Cardiac muscle cell (in vitro differentiated cells and primary cell): ENCODE measurements around the gene ZFR2. TPM values are rescaled to one million over a fixed set of nuclear protein-coding genes. Genes with fewer than 3 reads are reported as not detected.

Experiments used
- DNase-seq, 2 donors: peaks; one replicate each; pipeline versions ENCODE4 v3.0.0 to v3.0.0-alpha.2; 2010 to 2017; ENCODE audit warnings: low read depth in 1 of 2, low spot score in 1 of 2
- H3K27ac ChIP-seq: fragments of 200-600 bp; sonication (generic); 2 replicates; pipeline ENCODE4 v1.5.1; 2016
- H3K27me3 ChIP-seq: fragments of 200-600 bp; sonication (generic); 2 replicates; pipeline ENCODE4 v1.6.0; 2016; ENCODE audit warnings: control low read depth
- H3K36me3 ChIP-seq: fragments of 200-600 bp; sonication (generic); 2 replicates; pipeline ENCODE4 v1.5.1; 2016; ENCODE audit warnings: control low read depth
- H3K4me1 ChIP-seq: fragments of 200-600 bp; sonication (generic); 2 replicates; pipeline ENCODE4 v1.8.1; 2017; ENCODE audit warnings: low read depth, mild to moderate bottlenecking, mixed run types
- H3K4me3 ChIP-seq: fragments of 200-600 bp; sonication (generic); 2 replicates; pipeline ENCODE4 v1.5.1; 2016; ENCODE audit warnings: mild to moderate bottlenecking
- H3K9me3 ChIP-seq: fragments of 200-600 bp; sonication (generic); 2 replicates; pipeline ENCODE4 v1.5.1; 2017; ENCODE audit warnings: low read depth, mild to moderate bottlenecking, control low read depth
- polyA plus RNA-seq: library from polyadenylated mRNA; unstranded; fragments of >200 nt; fragmentation: Nextera tagmentation; extraction: Ambion mirVana; gene quantifications from 2 replicates; pipeline ENCODE4 v1.2.1, GENCODE V29; 2016
- total RNA-seq: library from RNA; depleted of rRNA; stranded (reverse); fragments of >200 nt; gene quantifications from 2 replicates; pipeline ENCODE4 v1.2.3, GENCODE V29; 2016
- TF ChIP-seq, protein P1 (sequence below): IDR thresholded peaks from 2 replicates; pipeline ENCODE4 v1.5.1; 2012; ENCODE audit warnings: low read depth, mild to moderate bottlenecking, low read length

Gene ZFR2
- total and polyA plus RNA-seq, 2 experiments from 2014 or later, result 18.8 to 44.7 TPM

DNA sequence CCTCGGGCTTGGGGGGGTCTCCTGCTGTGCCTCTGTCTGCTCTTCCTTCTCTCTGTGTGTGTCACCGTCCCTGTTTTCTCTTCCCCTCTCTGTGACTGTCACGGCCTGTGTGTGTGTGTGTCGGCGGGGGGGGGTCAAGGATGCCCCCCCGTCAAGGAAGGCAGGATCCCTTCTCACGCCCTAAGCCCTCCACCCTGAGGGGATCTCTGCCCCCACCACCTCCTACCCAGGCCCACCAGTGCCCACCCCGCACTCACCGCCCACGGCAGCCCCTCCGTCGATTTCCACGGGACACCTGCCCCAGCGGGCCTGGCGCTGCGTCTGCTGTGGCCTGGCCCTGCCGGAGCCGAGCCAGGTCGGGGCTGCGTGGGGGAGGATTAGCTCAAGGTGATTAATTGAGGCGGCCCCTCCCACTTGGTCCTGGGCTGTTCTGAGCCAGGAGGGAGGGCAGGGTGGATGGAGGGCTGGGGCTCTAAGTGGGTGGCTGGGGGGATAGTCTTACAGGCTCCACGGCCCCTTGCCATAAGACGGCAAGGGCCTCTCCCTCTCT lies 96.9 kb downstream of the ZFR2 start, which contains the start of gene RAX2:
RAX2 (minus strand) TSS at position 323 of the 550 bp plus-strand sequence. CDS start 486 bp downstream, outside the sequence.
- no peak for DNase-seq
- no peaks in the 10 kb centered on the region for H3K27me3 ChIP-seq
- no peak within 1 kb of the TSS for H3K4me3 ChIP-seq
- no peaks in the 10 kb centered on the region for H3K4me1 ChIP-seq
- TF ChIP-seq, protein P1, sequence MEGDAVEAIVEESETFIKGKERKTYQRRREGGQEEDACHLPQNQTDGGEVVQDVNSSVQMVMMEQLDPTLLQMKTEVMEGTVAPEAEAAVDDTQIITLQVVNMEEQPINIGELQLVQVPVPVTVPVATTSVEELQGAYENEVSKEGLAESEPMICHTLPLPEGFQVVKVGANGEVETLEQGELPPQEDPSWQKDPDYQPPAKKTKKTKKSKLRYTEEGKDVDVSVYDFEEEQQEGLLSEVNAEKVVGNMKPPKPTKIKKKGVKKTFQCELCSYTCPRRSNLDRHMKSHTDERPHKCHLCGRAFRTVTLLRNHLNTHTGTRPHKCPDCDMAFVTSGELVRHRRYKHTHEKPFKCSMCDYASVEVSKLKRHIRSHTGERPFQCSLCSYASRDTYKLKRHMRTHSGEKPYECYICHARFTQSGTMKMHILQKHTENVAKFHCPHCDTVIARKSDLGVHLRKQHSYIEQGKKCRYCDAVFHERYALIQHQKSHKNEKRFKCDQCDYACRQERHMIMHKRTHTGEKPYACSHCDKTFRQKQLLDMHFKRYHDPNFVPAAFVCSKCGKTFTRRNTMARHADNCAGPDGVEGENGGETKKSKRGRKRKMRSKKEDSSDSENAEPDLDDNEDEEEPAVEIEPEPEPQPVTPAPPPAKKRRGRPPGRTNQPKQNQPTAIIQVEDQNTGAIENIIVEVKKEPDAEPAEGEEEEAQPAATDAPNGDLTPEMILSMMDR, result no peak
- no peaks in the 10 kb centered on the region for H3K9me3 ChIP-seq
- no peaks in the 10 kb centered on the region for H3K36me3 ChIP-seq
- no peak within 1 kb of the TSS for H3K27ac ChIP-seq

DNA sequence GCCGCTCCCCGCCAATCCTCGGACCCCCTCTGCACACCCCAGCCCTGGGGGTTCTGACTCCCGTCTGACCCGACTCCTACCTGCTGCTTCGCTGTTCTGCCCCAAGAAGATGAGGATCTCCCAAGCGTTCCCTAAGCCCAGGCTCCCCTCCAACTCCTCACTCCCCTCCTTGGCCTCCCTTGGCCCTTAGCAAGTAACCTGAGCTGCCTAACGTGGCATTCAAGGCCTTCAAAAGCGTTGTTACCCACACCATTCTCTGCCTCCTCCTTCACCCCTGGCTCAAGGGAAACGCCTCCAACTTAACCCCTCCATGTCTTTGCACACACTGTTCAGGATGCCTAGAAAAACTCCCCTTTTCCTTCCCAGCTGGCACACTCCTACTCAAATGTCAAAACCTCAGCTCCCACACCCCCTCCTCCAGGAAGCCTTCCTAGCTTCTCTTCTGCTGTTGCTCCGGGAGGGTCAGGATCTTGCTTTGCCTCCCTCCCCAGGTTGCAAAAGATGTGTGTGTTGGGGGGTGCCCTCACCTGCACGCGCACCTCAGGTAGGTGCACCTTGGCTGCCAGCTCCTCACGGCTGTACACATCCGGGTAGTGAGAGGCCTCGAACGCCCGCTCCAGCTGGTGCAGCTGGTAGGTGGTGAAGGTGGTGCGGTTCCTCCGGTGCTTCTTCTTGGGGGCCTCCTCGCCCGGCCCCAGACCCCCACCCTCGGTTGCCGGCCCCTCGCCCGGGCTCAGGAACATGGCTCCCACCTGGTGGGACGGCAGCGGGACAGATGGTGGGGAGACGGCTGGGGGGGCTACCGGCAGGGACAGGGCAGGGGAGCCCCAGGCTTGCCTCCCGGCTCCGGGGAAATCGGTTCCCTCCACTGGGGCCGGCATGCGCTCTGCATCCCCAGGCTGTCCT lies 97.6 kb downstream of the ZFR2 start:
- no peak overlapping the region for H3K4me3 ChIP-seq
- TF ChIP-seq, protein P1, result no peak
- H3K27ac ChIP-seq, result no peak overlapping the region
- H3K27me3 ChIP-seq, result no peaks in the 10 kb centered on the region
- no peaks in the 10 kb centered on the region for H3K4me1 ChIP-seq
- H3K36me3 ChIP-seq, result no peaks in the 10 kb centered on the region
- no peaks in the 10 kb centered on the region for H3K9me3 ChIP-seq
- DNase-seq, result no peak

DNA sequence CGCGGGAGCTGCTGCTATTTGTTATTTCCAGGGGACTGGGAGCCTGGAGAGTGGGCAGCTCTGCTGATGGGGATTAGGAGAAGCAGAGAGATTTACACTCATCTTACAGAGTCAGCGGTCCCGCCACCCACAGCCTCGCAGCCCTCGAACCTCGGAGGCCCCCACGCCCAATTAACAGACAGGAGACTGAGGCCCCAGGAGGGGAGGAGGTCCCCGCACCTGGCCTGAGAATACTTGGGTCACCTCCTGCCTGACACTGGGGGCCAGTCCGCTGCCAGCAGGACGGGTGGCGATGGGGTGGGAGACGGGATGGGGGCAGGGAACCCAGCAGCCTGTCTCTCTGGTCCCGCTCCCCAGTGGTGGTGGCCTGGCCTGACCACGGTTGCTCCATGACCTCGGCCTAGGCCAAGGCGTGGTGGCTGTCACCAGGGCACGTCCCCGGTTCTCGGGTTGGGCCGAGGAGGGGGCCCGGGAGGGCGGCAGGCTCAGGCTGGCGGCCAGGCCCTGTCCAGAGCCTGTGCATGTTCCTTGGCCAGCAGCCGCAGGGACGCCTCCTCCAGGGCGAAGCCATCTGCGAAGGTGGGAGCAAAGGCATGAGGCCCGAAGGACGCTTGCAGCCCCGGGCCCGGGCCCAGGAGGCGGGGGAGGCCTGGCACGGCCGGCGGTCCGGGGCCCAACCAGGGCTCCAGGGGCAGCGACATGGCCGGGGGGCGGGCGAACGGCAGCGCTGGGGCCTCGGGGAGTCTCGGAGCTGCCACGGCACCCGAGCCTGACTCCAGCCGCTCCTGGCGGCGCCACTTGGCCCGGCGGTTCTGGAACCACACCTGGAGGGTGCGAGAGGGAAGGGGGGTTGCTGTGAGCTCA lies 98.5 kb downstream of the ZFR2 start:
- no peak for DNase-seq
- Histone ChIP-seq H3K4me1 (no peaks in the 10 kb centered on the region), H3K27me3 (no peaks in the 10 kb centered on the region), H3K9me3 (no peaks in the 10 kb centered on the region), H3K27ac (no peak overlapping the region), H3K36me3 (no peaks in the 10 kb centered on the region), H3K4me3 (no peak overlapping the region)
- TF ChIP-seq, protein P1, result no peak

DNA sequence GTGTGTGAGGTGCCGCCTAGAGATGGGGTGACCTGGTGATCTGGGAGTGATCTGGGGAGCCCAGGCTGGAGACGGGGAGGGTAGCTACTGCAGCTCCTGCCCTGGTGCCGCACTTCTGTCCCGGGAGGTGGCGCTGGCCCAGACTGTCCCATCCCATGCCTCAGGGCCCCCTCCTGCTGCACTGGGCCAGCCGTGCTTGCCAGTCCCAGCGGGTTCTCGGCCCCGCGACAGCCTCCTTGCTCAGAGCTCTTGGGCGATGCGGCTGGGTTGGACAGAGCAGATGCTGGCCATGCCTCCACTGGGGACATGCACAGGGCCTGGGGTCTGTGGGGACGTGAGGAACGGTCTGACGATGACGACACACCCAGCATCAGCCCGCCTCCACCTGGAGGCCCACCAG lies 99.3 kb downstream of the ZFR2 start:
- H3K4me3 ChIP-seq, result no peak overlapping the region
- H3K9me3 ChIP-seq, result no peaks in the 10 kb centered on the region
- no peak for DNase-seq
- H3K27me3 ChIP-seq, result no peaks in the 10 kb centered on the region
- no peaks in the 10 kb centered on the region for H3K36me3 ChIP-seq
- no peaks in the 10 kb centered on the region for H3K4me1 ChIP-seq
- TF ChIP-seq, protein P1, result no peak
- H3K27ac ChIP-seq, result no peak overlapping the region

DNA sequence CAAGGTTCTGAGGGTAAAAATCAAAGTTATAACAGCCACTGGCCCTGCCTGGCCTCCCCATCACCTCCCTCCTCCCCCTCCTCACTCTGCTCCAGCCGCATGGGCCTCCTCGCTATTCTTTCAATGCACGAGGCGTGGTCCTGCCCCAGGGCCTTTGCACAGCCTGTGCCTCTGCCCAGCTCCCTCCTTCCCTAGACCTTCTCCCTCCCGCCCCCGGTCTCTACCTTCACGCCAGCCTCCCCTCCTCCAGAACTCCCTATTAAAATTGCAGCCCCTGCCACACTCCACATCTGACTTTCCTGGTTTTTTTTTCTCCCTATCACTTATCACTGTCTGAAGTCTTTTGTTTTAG lies 100.1 kb downstream of the ZFR2 start:
- DNase-seq, result no peak
- Histone ChIP-seq H3K36me3 (no peaks in the 10 kb centered on the region), H3K27ac (no peak overlapping the region), H3K27me3 (no peaks in the 10 kb centered on the region), H3K9me3 (no peaks in the 10 kb centered on the region), H3K4me3 (no peak overlapping the region), H3K4me1 (no peaks in the 10 kb centered on the region)
- TF ChIP-seq, protein P1, result no peak
